IPS-18c (cell line): Measurements from ENCODE around the gene GSTT2.

Source experiments
- H3K4me3 ChIP-seq: 2 replicates; pipeline ENCODE4 v1.7.0; 2013; ENCODE audit warnings: low read depth, mild to moderate bottlenecking, low read length, moderate library complexity; ENCODE audit not compliant: insufficient read depth
- H3K9me3 ChIP-seq: one replicate; pipeline ENCODE4 v1.6.1; 2013; ENCODE audit warnings: mild to moderate bottlenecking, low read length, moderate library complexity; ENCODE audit not compliant: control insufficient read depth, insufficient read depth

The GSTT2 gene

DNA sequence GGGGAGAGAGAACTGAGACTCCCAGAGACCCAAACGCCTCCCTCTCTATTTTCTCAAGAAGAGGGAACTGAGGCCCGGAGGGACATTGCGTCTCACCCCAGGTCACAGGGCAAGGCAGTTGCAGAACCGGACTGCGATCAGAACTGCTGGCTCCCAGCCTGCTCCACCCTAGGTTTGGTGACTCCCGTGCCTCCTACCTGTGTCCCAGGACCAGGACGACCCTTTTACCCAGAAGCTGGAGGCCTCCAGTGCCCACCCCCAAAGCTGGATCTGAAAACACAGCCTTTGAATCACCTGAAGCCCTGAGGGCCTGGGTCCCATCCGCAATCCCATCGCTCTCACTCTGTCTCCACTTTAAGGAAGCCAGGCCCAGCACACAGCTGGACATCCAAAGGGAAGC is 24.0 kb downstream of the GSTT2 start:
- Histone ChIP-seq H3K9me3 (no peaks in the 10 kb centered on the region), H3K4me3 (no peak overlapping the region)

- no peaks in the 10 kb centered on the region for H3K9me3 ChIP-seq
- H3K4me3 ChIP-seq: no peak within 1 kb of the TSS
These were observed 25.3 kb downstream of the GSTT2 start, which contains the start of gene GSTT4 for GRCh38 chr22:24005201-24005600. GSTT4 (minus strand) TSS chr22:24005453; CDS start chr22:24005356, 97 bp downstream.

DNA sequence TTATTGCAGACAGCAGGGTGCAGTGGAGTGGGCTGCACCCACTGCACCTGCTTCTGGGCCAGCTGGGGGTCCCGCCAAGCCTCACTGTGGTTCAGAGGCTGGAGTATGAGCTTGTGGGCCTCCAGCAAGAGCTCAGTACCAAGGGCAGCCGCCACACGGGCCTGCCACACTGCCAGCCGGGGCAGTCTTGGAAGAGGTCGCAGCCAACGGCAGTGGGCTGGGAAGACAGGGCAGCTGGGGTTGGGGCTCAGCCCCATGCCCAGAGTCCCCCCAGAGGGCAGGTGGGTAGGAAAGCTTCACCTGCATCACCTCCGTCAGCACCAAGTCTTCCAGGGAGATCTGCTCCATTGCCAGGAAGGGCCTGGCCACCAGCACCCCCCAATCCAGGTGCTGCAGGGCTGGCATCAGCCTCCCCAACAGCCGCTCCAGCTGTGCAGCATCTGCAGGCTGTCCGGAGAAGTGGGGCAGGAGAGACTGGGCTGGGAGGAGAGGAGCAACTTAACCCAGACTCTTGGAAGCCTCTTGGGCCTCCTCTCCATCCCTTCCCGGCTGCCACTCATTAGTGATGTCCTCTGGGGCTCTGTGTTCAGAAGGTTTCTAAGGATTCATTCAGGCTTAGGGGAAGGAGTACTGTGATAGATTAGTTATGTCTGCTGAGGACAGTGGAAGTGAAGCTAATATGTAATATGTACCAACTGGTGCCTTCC is 26.4 kb downstream of the GSTT2 start:
- Histone ChIP-seq H3K4me3 (no peak overlapping the region), H3K9me3 (no peaks in the 10 kb centered on the region)

DNA sequence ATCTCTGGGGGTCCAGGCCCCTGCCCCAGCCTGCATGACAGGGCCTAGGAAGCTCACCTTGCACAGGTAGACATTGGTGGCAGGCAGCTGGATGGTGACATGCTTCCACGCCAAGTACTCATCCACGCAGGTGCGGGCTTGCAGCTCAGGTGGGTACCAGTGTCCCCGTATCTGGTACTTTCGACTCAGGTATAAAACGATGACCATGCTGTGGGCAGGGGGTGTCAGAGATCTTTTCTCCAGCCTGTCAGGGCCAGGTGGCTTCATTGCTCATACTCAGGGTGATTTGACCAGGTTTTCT is 26.9 kb downstream of the GSTT2 start:
- no peak overlapping the region for H3K4me3 ChIP-seq
- no peaks in the 10 kb centered on the region for H3K9me3 ChIP-seq

- H3K4me3 ChIP-seq: no peak overlapping the region
- no peaks in the 10 kb centered on the region for H3K9me3 ChIP-seq
These were observed 27.5 kb downstream of the GSTT2 start for GRCh38 chr22:24007253-24008021.

GRCh38 chr22:24008022-24008283 is 28.0 kb downstream of the GSTT2 start:
- H3K4me3 ChIP-seq: no peak overlapping the region
- no peaks in the 10 kb centered on the region for H3K9me3 ChIP-seq

GRCh38 chr22:24008381-24009226 is 28.7 kb downstream of the GSTT2 start:
- Histone ChIP-seq H3K4me3 (no peak overlapping the region), H3K9me3 (no peaks in the 10 kb centered on the region)

- H3K4me3 ChIP-seq: no peak overlapping the region
- no peaks in the 10 kb centered on the region for H3K9me3 ChIP-seq
These were observed 29.5 kb downstream of the GSTT2 start for GRCh38 chr22:24009227-24010017.

GRCh38 chr22:24010018-24010391 is 30.1 kb downstream of the GSTT2 start:
- no peaks in the 10 kb centered on the region for H3K9me3 ChIP-seq
- no peak overlapping the region for H3K4me3 ChIP-seq

DNA sequence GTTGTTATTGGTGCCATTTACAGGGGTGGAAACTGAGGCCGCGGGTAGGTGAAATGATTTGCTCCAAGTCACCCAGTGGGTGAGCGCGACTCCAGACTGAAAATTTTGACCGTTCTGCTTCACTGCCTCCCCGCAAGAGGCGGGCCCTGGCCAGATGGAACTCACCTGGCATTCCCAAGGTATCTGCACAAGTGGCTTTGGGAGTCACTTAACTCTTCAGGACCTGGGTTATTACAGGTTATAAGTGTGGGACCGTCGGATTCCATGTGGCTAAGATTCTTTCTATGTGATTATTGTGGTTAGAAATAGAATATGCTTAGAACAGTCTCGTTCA is 31.8 kb downstream of the GSTT2 start:
- H3K9me3 ChIP-seq: no peaks in the 10 kb centered on the region

GRCh38 chr22:24016156-24016555 is 36.2 kb downstream of the GSTT2 start:
- no peaks in the 10 kb centered on the region for H3K9me3 ChIP-seq
- H3K4me3 ChIP-seq: no peak overlapping the region

More for the DNA sequence above, 31.8 kb downstream of the GSTT2 start:
- H3K4me3 ChIP-seq: peak overlapping the region; percentile 87

- no peaks in the 10 kb centered on the region for H3K9me3 ChIP-seq
- H3K4me3 ChIP-seq: no peak overlapping the region
These were observed 41.4 kb downstream of the GSTT2 start for GRCh38 chr22:24021304-24021703.

- no peaks in the 10 kb centered on the region for H3K9me3 ChIP-seq
- H3K4me3 ChIP-seq: no peak overlapping the region
These were observed 43.4 kb downstream of the GSTT2 start for GRCh38 chr22:24023204-24023789.

- H3K4me3 ChIP-seq: no peak overlapping the region
- no peaks in the 10 kb centered on the region for H3K9me3 ChIP-seq
These were observed 44.4 kb downstream of the GSTT2 start for GRCh38 chr22:24024354-24024753.

GRCh38 chr22:24025475-24025874 is 45.5 kb downstream of the GSTT2 start:
- Histone ChIP-seq H3K4me3 (no peak overlapping the region), H3K9me3 (no peaks in the 10 kb centered on the region)

GRCh38 chr22:24026056-24026455 is 46.1 kb downstream of the GSTT2 start:
- Histone ChIP-seq H3K4me3 (no peak overlapping the region), H3K9me3 (no peaks in the 10 kb centered on the region)

DNA sequence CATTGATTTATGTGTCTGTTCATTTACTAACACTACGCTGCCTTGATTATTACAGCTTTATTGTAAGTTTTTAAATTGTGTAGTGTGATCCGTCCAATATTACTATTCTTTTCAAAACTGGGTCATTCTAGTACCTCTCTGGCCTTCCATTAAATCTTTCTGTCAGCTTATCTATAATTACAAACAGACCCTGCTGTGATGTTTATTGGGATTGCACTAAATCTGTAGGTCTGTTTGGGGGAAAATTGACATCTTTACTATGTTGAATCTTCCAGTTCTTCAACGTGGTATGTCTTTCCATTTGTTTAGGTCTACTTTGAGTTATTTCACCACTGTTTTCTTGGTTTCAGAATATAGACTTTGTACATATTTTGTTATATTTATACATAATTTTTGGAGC is 46.8 kb downstream of the GSTT2 start:
- no peaks in the 10 kb centered on the region for H3K9me3 ChIP-seq
- H3K4me3 ChIP-seq: no peak overlapping the region
